Measurements from ENCODE around the gene FERMT1.

DNA sequence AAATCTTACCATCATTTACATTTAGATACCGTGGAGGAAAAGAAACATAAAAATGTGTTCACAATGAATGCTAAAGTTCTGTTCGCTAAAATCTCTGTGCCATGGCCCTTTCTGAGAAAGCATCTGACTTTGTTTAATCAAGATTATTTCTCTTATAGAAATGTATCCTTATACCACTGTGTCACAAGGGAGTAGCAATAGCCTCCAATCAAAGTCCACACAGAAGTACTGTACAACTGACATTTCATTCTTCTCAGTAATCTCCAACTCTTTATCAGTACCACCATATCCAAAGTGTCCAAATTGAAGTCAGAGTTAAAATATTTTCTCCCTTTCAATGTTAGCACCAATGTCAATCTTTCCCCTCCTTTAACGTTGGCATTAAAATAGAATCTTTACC is 6.1 kb downstream of the FERMT1 start:
- TF ChIP-seq, protein P1, sequence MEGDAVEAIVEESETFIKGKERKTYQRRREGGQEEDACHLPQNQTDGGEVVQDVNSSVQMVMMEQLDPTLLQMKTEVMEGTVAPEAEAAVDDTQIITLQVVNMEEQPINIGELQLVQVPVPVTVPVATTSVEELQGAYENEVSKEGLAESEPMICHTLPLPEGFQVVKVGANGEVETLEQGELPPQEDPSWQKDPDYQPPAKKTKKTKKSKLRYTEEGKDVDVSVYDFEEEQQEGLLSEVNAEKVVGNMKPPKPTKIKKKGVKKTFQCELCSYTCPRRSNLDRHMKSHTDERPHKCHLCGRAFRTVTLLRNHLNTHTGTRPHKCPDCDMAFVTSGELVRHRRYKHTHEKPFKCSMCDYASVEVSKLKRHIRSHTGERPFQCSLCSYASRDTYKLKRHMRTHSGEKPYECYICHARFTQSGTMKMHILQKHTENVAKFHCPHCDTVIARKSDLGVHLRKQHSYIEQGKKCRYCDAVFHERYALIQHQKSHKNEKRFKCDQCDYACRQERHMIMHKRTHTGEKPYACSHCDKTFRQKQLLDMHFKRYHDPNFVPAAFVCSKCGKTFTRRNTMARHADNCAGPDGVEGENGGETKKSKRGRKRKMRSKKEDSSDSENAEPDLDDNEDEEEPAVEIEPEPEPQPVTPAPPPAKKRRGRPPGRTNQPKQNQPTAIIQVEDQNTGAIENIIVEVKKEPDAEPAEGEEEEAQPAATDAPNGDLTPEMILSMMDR (conservative IDR thresholded peaks at IDR 0.05; ENCODE audit: low read length), result no peak
- no peak for TF ChIP-seq EZH2phosphoT487 (IDR thresholded peaks at IDR 0.05; ENCODE audit: borderline replicate concordance)

Measured in Loucy (cell line).